GM12878 (cell line): Measurements from ENCODE around the gene GPR4.

Experiments
- DPF2 ChIP-seq: fragments of 450-650 bp; IDR thresholded peaks from 2 replicates; pipeline ENCODE4 v1.6.1; 2017; ENCODE audit warnings: mild to moderate bottlenecking
- GABPA ChIP-seq: IDR thresholded peaks from 2 replicates; pipeline ENCODE4 v1.6.1; 2014; ENCODE audit warnings: antibody characterized with exemption, low read depth, mild to moderate bottlenecking, inconsistent platforms
- NFIC ChIP-seq: IDR thresholded peaks from 2 replicates; pipeline ENCODE4 v1.6.1; 2012; ENCODE audit warnings: low read depth, mild to moderate bottlenecking, inconsistent platforms, low read length, moderate library complexity
- NR2C2 ChIP-seq: IDR thresholded peaks from 2 replicates; pipeline ENCODE4 v1.6.1; 2011; ENCODE audit warnings: borderline replicate concordance, low read depth; ENCODE audit not compliant: control insufficient read depth, insufficient read length
- RAD21 ChIP-seq: IDR thresholded peaks from 2 replicates; pipeline ENCODE4 v1.6.1; 2011; ENCODE audit warnings: mild to moderate bottlenecking, low read depth, low read length, moderate library complexity; ENCODE audit not compliant: insufficient read depth
- TF ChIP-seq, protein P1 (sequence below), 3 experiments: IDR thresholded peaks in 2 of 3; conservative IDR thresholded peaks in 1 of 3; 2 replicates each; pipeline ENCODE4 v1.5.1; 2011; ENCODE audit warnings: low read depth in 3 of 3, low read length in 3 of 3, mild to moderate bottlenecking in 3 of 3, control low read depth in 2 of 3, moderate library complexity in 2 of 3, inconsistent platforms in 1 of 3, mixed read lengths in 1 of 3; ENCODE audit not compliant: control insufficient read depth in 2 of 3, insufficient read depth in 1 of 3; ENCODE audit errors: extremely low read depth in 1 of 3
- TF ChIP-seq, protein P2 (sequence below): IDR thresholded peaks from 2 replicates; pipeline ENCODE4 v1.6.1; 2012; ENCODE audit warnings: mild to moderate bottlenecking, low read depth, low read length

DNA sequence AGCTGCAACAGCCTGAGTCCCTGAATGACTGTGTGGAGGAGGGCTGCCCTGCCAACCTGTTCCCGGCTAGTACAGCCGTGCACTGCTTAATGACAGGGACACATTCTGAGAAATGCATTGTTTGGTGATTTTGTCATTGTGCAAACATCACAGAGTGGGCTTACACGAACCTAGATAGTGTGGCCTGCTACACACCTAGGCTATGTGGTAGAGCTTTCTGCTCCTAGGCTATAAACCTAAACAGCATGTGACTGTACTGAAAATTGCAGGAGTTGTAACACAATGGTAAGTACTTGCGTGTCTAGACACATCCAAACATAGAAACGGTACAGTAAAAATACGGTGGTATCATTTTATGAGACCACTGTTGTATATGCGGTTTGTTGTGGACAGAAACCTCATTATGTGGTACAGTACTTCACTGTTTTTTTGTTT lies 59.8 kb downstream of the GPR4 start:
- TF ChIP-seq, protein P1, sequence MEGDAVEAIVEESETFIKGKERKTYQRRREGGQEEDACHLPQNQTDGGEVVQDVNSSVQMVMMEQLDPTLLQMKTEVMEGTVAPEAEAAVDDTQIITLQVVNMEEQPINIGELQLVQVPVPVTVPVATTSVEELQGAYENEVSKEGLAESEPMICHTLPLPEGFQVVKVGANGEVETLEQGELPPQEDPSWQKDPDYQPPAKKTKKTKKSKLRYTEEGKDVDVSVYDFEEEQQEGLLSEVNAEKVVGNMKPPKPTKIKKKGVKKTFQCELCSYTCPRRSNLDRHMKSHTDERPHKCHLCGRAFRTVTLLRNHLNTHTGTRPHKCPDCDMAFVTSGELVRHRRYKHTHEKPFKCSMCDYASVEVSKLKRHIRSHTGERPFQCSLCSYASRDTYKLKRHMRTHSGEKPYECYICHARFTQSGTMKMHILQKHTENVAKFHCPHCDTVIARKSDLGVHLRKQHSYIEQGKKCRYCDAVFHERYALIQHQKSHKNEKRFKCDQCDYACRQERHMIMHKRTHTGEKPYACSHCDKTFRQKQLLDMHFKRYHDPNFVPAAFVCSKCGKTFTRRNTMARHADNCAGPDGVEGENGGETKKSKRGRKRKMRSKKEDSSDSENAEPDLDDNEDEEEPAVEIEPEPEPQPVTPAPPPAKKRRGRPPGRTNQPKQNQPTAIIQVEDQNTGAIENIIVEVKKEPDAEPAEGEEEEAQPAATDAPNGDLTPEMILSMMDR (IDR thresholded peaks at IDR 0.05 in 2 of 3, conservative IDR thresholded peaks at IDR 0.05 in 1 of 3; ENCODE audit: control insufficient read depth in 2 of 3, extremely low read depth in 1 of 3, insufficient read depth in 1 of 3, low read depth in 3 of 3, low read length in 3 of 3) = no peak
- TF ChIP-seq NFIC = no peak
- TF ChIP-seq, protein P2, sequence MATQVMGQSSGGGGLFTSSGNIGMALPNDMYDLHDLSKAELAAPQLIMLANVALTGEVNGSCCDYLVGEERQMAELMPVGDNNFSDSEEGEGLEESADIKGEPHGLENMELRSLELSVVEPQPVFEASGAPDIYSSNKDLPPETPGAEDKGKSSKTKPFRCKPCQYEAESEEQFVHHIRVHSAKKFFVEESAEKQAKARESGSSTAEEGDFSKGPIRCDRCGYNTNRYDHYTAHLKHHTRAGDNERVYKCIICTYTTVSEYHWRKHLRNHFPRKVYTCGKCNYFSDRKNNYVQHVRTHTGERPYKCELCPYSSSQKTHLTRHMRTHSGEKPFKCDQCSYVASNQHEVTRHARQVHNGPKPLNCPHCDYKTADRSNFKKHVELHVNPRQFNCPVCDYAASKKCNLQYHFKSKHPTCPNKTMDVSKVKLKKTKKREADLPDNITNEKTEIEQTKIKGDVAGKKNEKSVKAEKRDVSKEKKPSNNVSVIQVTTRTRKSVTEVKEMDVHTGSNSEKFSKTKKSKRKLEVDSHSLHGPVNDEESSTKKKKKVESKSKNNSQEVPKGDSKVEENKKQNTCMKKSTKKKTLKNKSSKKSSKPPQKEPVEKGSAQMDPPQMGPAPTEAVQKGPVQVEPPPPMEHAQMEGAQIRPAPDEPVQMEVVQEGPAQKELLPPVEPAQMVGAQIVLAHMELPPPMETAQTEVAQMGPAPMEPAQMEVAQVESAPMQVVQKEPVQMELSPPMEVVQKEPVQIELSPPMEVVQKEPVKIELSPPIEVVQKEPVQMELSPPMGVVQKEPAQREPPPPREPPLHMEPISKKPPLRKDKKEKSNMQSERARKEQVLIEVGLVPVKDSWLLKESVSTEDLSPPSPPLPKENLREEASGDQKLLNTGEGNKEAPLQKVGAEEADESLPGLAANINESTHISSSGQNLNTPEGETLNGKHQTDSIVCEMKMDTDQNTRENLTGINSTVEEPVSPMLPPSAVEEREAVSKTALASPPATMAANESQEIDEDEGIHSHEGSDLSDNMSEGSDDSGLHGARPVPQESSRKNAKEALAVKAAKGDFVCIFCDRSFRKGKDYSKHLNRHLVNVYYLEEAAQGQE = no peak
- no peak for TF ChIP-seq RAD21
- TF ChIP-seq GABPA = no peak
- no peak for TF ChIP-seq NR2C2
- TF ChIP-seq DPF2 = no peak
